Prostate gland (tissue), 2 donors: ENCODE data around the gene STX7. TPM values are rescaled to one million over a fixed set of nuclear protein-coding genes. Genes with fewer than 3 reads are reported as not detected.

Experiments
- DNase-seq: peaks from one replicate; pipeline ENCODE4 v3.0.0-alpha.2; 2019; ENCODE audit warnings: low spot score
- H3K27ac ChIP-seq, 2 donors: fragments of 200-600 bp; sonication (generic); 2 replicates each; pipeline ENCODE4 v1.5.1; 2017 to 2019
- H3K27me3 ChIP-seq: fragments of 200-600 bp; sonication (generic); replicated peaks from 2 replicates; pipeline ENCODE4 v1.5.1; 2019; ENCODE audit not compliant: insufficient read depth
- H3K36me3 ChIP-seq, 2 donors: fragments of 200-600 bp; sonication (generic); 1 replicate in 1 of 2; 2 replicates in 1 of 2; pipeline versions ENCODE4 v1.5.1 to v1.8.1; 2017 to 2019
- H3K4me1 ChIP-seq: fragments of 200-600 bp; sonication (generic); replicated peaks from 2 replicates; pipeline ENCODE4 v1.5.1; 2019
- H3K4me3 ChIP-seq, 2 donors: fragments of 200-600 bp; sonication (generic); 2 replicates each; pipeline ENCODE4 v1.5.1; 2017 to 2019
- H3K9me3 ChIP-seq: fragments of 200-600 bp; sonication (generic); 2 replicates; pipeline ENCODE4 v1.5.1; 2017
- POLR2A ChIP-seq: fragments of 450-650 bp; IDR thresholded peaks from one replicate; pipeline ENCODE4 v1.6.1; 2016; ENCODE audit warnings: antibody characterized with exemption, mild to moderate bottlenecking
- POLR2AphosphoS5 ChIP-seq: sonication (generic); formaldehyde crosslinking; IDR thresholded peaks from one replicate; pipeline ENCODE4 v1.6.1; 2017; ENCODE audit warnings: antibody characterized with exemption
- WGBS: methylation state at CpG from one replicate; pipeline ENCODE4 v1.1.5; 2018; 5-methylcytosine and 5-hydroxymethylcytosine counted together
- intact Hi-C: fragments of 100-400 bp; cut with DNase I; formaldehyde crosslinking; loops from one replicate; pipeline ENCODE4 v1.14.2; 2022
- total RNA-seq, 2 donors: library from RNA; depleted of rRNA; stranded (reverse); fragments of >200 nt; gene quantifications; one replicate each; pipeline ENCODE4 v1.1.0, GENCODE V29; 2016
- TF ChIP-seq, protein P1 (sequence below), 4 experiments: fragments of 200-600 bp in 2 of 4; fragments of 450-650 bp in 2 of 4; sonication (generic) in 2 of 4; IDR thresholded peaks; 1 replicate in 3 of 4; 2 replicates in 1 of 4; pipeline ENCODE4 v1.5.1; 2016 to 2019; ENCODE audit warnings: antibody characterized with exemption in 4 of 4, mild to moderate bottlenecking in 2 of 4, moderate library complexity in 2 of 4

Gene STX7
- total RNA-seq, 2 donors from 2014 or later = 17.6 to 27.1 TPM

DNA sequence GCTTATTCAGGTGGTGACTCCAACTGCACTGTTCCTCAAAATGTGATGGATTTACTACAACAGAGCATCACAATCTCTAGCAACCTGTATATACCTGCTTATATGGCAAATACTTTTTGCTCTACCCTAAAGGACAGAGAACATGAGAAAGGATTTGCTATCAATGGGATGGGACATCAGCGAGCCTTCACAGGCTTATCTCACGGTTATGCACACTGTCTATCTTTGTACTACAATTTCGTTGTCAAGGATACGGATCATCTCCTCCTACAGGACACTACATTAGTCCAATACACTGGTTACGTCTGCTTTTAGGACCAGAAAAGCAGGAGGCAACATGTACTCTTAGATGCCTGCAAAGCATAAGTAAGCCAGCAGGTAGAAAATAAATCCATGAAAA is 34.2 kb downstream of the STX7 start:
- Histone ChIP-seq H3K27me3 (no peaks in the 10 kb centered on the region), H3K27ac (no peak overlapping the region), H3K4me3 (no peak overlapping the region), H3K4me1 (no peaks in the 10 kb centered on the region), H3K9me3 (no peaks in the 10 kb centered on the region), H3K36me3 (no peaks in the 10 kb centered on the region)
- TF ChIP-seq POLR2AphosphoS5 (no peak), POLR2A (no peak)
- TF ChIP-seq, protein P1, sequence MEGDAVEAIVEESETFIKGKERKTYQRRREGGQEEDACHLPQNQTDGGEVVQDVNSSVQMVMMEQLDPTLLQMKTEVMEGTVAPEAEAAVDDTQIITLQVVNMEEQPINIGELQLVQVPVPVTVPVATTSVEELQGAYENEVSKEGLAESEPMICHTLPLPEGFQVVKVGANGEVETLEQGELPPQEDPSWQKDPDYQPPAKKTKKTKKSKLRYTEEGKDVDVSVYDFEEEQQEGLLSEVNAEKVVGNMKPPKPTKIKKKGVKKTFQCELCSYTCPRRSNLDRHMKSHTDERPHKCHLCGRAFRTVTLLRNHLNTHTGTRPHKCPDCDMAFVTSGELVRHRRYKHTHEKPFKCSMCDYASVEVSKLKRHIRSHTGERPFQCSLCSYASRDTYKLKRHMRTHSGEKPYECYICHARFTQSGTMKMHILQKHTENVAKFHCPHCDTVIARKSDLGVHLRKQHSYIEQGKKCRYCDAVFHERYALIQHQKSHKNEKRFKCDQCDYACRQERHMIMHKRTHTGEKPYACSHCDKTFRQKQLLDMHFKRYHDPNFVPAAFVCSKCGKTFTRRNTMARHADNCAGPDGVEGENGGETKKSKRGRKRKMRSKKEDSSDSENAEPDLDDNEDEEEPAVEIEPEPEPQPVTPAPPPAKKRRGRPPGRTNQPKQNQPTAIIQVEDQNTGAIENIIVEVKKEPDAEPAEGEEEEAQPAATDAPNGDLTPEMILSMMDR (IDR thresholded peaks at IDR 0.05) = no peak
- no peak for DNase-seq
- 89% methylated on average over 5 of the region's 5 CpGs for WGBS
- intact Hi-C loops = no loop called here

DNA sequence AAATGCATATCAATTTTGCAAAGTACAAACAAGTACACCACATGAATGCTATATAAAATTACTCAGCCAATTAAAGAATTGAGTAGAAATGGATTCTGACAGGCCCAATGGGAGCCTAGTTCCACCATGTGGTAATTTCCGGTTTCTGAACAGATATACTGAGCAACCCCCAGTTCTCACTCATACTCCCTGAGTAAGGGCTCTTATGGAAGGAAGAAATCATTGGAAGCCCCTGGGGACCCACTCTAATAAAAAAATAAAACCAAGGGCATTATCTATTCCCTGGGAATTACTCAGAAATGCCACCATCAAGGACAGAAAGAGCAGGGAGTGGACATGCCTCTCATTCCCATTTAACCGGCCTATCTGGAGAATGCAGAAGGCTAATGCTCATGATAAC is 34.6 kb downstream of the STX7 start:
- Histone ChIP-seq H3K27me3 (no peaks in the 10 kb centered on the region), H3K9me3 (no peaks in the 10 kb centered on the region), H3K4me3 (no peak overlapping the region), H3K4me1 (no peaks in the 10 kb centered on the region), H3K36me3 (no peaks in the 10 kb centered on the region), H3K27ac (no peak overlapping the region)
- intact Hi-C loops = no loop called here
- WGBS = 93% methylated on average over 2 of the region's 2 CpGs
- TF ChIP-seq POLR2A = no peak
- no peak for TF ChIP-seq POLR2AphosphoS5
- TF ChIP-seq, protein P1 (IDR thresholded peaks at IDR 0.05) = no peak
- DNase-seq = no peak

DNA sequence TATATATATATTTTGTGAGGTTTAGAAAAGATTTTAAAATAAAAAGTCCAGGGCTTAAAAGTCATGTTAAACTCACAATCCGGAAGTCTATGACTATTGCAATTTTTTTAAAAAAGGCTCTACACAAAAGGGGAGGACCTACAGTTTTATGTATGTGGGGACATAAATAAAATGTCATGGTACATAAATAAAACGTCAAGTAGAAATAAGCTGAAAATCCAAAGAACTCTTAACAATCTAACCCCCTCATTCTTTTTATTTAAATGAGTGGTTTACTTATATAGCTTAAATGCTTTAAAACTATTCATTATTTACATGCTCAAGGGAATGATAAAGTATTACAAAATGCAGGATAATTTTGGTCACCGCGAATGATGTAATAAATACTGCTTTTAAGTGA is 36.2 kb downstream of the STX7 start:
- intact Hi-C loops = no loop called here
- TF ChIP-seq POLR2AphosphoS5 (no peak), POLR2A (no peak)
- TF ChIP-seq, protein P1 (IDR thresholded peaks at IDR 0.05) = no peak
- no peaks in the 10 kb centered on the region for H3K9me3 ChIP-seq
- no peaks in the 10 kb centered on the region for H3K27me3 ChIP-seq
- no peak for DNase-seq
- WGBS = 85% methylated on average over 4 of the region's 4 CpGs
- no peak overlapping the region for H3K27ac ChIP-seq
- H3K4me3 ChIP-seq = no peak overlapping the region
- no peaks in the 10 kb centered on the region for H3K36me3 ChIP-seq
- no peaks in the 10 kb centered on the region for H3K4me1 ChIP-seq

DNA sequence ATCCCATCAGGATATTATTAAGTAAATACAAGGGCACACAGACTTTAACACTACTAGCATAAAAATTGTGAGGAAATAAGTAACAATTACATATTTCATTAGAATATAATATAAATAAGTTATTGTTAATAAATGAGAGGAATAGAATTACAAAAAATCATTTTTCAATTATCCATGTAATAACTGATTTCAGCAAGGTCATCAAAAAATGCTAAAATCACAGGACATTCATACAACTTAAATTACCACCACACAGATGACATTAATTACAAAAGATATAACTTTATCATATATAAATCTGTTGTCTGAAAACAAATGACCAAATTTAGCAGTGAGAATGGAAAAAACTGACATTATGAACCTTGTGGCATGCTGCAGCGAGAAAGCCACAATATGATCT is 37.0 kb downstream of the STX7 start:
- intact Hi-C loops = no loop called here
- Histone ChIP-seq H3K27ac (no peak overlapping the region), H3K4me1 (no peaks in the 10 kb centered on the region), H3K27me3 (no peaks in the 10 kb centered on the region), H3K4me3 (no peak overlapping the region), H3K9me3 (no peaks in the 10 kb centered on the region), H3K36me3 (no peaks in the 10 kb centered on the region)
- TF ChIP-seq, protein P1 (IDR thresholded peaks at IDR 0.05) = no peak
- TF ChIP-seq POLR2AphosphoS5 (no peak), POLR2A (no peak)
- WGBS = 74% methylated on average over 1 of the region's 1 CpG
- DNase-seq = no peak

DNA sequence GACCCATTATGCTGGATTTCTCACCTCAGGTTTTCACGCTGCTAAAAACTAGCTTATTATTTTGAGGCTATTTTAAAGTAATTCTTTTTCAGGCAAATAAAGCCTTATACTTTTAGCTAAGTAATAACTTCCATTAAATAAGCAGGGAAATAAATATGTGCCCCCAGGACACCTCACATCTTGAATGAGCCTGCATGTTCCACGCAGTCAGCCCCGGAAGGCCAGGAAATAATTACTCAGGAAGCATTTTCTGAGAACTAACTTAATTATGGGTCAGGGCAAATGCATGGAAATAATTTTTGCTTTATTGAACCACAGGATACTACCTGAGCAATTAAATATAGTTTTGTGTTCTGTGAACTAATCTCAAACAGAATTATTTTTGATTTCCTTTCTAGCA is 41.1 kb downstream of the STX7 start:
- Histone ChIP-seq H3K36me3 (no peaks in the 10 kb centered on the region), H3K27me3 (no peaks in the 10 kb centered on the region), H3K27ac (no peak overlapping the region), H3K4me3 (no peak overlapping the region), H3K9me3 (no peaks in the 10 kb centered on the region), H3K4me1 (no peaks in the 10 kb centered on the region)
- DNase-seq = no peak
- intact Hi-C loops = no loop called here
- TF ChIP-seq, protein P1 (IDR thresholded peaks at IDR 0.05) = no peak
- TF ChIP-seq POLR2AphosphoS5 (no peak), POLR2A (no peak)
- WGBS = 88% methylated on average over 3 of the region's 3 CpGs
